LoVo (cell line): ENCODE data around the gene OASL.
"Not testable (repeated sequence)": the region's sequence is repeated elsewhere in the genome, so short reads cannot be mapped to it uniquely, and the experiment has no call there.

Source experiments
- DNase-seq: peaks from one replicate; pipeline ENCODE4 v3.0.0-alpha.2; 2016; ENCODE audit warnings: low spot score

Gene OASL

GRCh38 chr12:121038861-121039668 is at the start of gene OASL:
Gene OASL, minus strand, starts transcription at chr12:121039246. Its CDS starts 275 bp downstream, at chr12:121038971.
- DNase-seq, result peak; percentile 75

- DNase-seq, result no peak
These were observed 49.1 kb upstream of the OASL start for GRCh38 chr12:121088195-121088585.

GRCh38 chr12:121087467-121088194 is 48.6 kb upstream of the OASL start:
- DNase-seq, result no peak

GRCh38 chr12:121086781-121087295 is 47.8 kb upstream of the OASL start:
- DNase-seq, result no peak

GRCh38 chr12:121085506-121086353 is 46.7 kb upstream of the OASL start:
- DNase-seq, result no peak

- no peak for DNase-seq
These were observed 46.0 kb upstream of the OASL start for GRCh38 chr12:121085069-121085468.

- DNase-seq, result no peak
These were observed 45.2 kb upstream of the OASL start for GRCh38 chr12:121084229-121084628.

- DNase-seq, result no peak
These were observed 41.9 kb upstream of the OASL start for GRCh38 chr12:121080909-121081308.

- no peak for DNase-seq
These were observed 40.8 kb upstream of the OASL start for GRCh38 chr12:121079736-121080272.

- not testable (repeated sequence) for DNase-seq
These were observed 38.4 kb upstream of the OASL start for GRCh38 chr12:121077440-121077839.

GRCh38 chr12:121075911-121076310 is 36.9 kb upstream of the OASL start:
- DNase-seq, result not testable (repeated sequence)

GRCh38 chr12:121072147-121072546 is 33.1 kb upstream of the OASL start:
- DNase-seq, result no peak

- DNase-seq, result no peak
These were observed 30.2 kb upstream of the OASL start for GRCh38 chr12:121069206-121069605.

- no peak for DNase-seq
These were observed 26.3 kb upstream of the OASL start for GRCh38 chr12:121065345-121065744.

- DNase-seq, result not testable (repeated sequence)
These were observed 25.5 kb upstream of the OASL start for GRCh38 chr12:121064586-121064985.

GRCh38 chr12:121064116-121064515 is 25.1 kb upstream of the OASL start:
- DNase-seq, result no peak

- no peak for DNase-seq
These were observed 23.5 kb upstream of the OASL start for GRCh38 chr12:121062391-121063045.

- DNase-seq, result no peak
These were observed 22.8 kb upstream of the OASL start for GRCh38 chr12:121061831-121062230.

- DNase-seq, result peak; percentile 63
These were observed 21.3 kb upstream of the OASL start for GRCh38 chr12:121060149-121061001.
